ENCODE results near the gene ATP1A4.

GRCh38 chr1:160104486-160104885, 46.9 kb upstream of the ATP1A4 start:
- TF ChIP-seq EZH2 (IDR thresholded peaks at IDR 0.05) (no peak), POLR2AphosphoS5 (IDR thresholded peaks at IDR 0.05; ENCODE audit: borderline replicate concordance, low read depth, low read length) (no peak)
